ENCODE results near the gene PLS3. TPM values are rescaled to one million over a fixed set of nuclear protein-coding genes. Genes with fewer than 3 reads are reported as not detected.

Gene PLS3
- total RNA-seq, 2 donors from 2014 or later, result 33.4 to 40.1 TPM

GRCh38 chrX:115547448-115547847, 13.5 kb upstream of the PLS3 start:
- no peak overlapping the region for H3K4me3 ChIP-seq
- DNase-seq (ENCODE audit: low spot score), result no peak
- H3K36me3 ChIP-seq, result no peaks in the 10 kb centered on the region
- H3K9me3 ChIP-seq, result no peaks in the 10 kb centered on the region
- H3K27ac ChIP-seq, result no peak overlapping the region
- H3K27me3 ChIP-seq, result no peaks in the 10 kb centered on the region
- H3K4me1 ChIP-seq, result no peaks in the 10 kb centered on the region
- no peak for TF ChIP-seq CTCF (IDR thresholded peaks at IDR 0.05)

GRCh38 chrX:115549008-115549407, 12.0 kb upstream of the PLS3 start:
- Histone ChIP-seq H3K9me3 (no peaks in the 10 kb centered on the region), H3K27ac (no peak overlapping the region), H3K4me3 (no peak overlapping the region), H3K36me3 (no peaks in the 10 kb centered on the region), H3K27me3 (no peaks in the 10 kb centered on the region), H3K4me1 (no peaks in the 10 kb centered on the region)
- no peak for TF ChIP-seq CTCF (IDR thresholded peaks at IDR 0.05)
- no peak for DNase-seq (ENCODE audit: low spot score)

GRCh38 chrX:115553171-115553570, 7.8 kb upstream of the PLS3 start:
- Histone ChIP-seq H3K9me3 (no peaks in the 10 kb centered on the region), H3K4me1 (no peaks in the 10 kb centered on the region), H3K36me3 (no peaks in the 10 kb centered on the region), H3K27ac (no peak overlapping the region), H3K27me3 (no peaks in the 10 kb centered on the region), H3K4me3 (no peak overlapping the region)
- TF ChIP-seq CTCF (IDR thresholded peaks at IDR 0.05), result no peak
- DNase-seq (ENCODE audit: low spot score), result no peak

- Histone ChIP-seq H3K27ac (no peak overlapping the region), H3K4me1 (no peaks in the 10 kb centered on the region), H3K9me3 (no peaks in the 10 kb centered on the region), H3K4me3 (no peak overlapping the region), H3K36me3 (no peaks in the 10 kb centered on the region), H3K27me3 (no peaks in the 10 kb centered on the region)
- no peak for DNase-seq (ENCODE audit: low spot score)
- TF ChIP-seq CTCF (IDR thresholded peaks at IDR 0.05), result no peak
Measured at GRCh38 chrX:115559672-115560071, 1.3 kb upstream of the PLS3 start.

GRCh38 chrX:115560211-115560977, 580 bp upstream of the PLS3 start:
- no peaks in the 10 kb centered on the region for H3K4me1 ChIP-seq
- DNase-seq (ENCODE audit: low spot score), result no peak
- peak overlapping the region; percentile 82 to 86 for H3K27ac ChIP-seq
- H3K36me3 ChIP-seq, result no peaks in the 10 kb centered on the region
- TF ChIP-seq CTCF (IDR thresholded peaks at IDR 0.05), result no peak
- peak overlapping the region; percentile 48 to 62 for H3K4me3 ChIP-seq
- H3K9me3 ChIP-seq, result no peaks in the 10 kb centered on the region
- no peaks in the 10 kb centered on the region for H3K27me3 ChIP-seq

All from right atrium auricular region (tissue), 2 donors.